K562 (cell line): Measurements from ENCODE around the gene KCNK3. TPM values are rescaled to one million over a fixed set of nuclear protein-coding genes. Genes with fewer than 3 reads are reported as not detected.

Source experiments
- C11orf30 ChIP-seq: fragments of 450-650 bp; IDR thresholded peaks from 2 replicates; pipeline ENCODE4 v1.6.1; 2016; ENCODE audit warnings: low read depth, mild to moderate bottlenecking
- CBFA2T3 ChIP-seq: fragments of 450-650 bp; IDR thresholded peaks from 2 replicates; pipeline ENCODE4 v1.6.1; 2017
- CHD1 ChIP-seq: fragments of 200-600 bp; sonication (generic); IDR thresholded peaks from one replicate; pipeline ENCODE4 v1.6.1; 2012; ENCODE audit warnings: mild to moderate bottlenecking, moderate library complexity, low read length, inconsistent platforms
- CTBP1 ChIP-seq: fragments of 450-650 bp; IDR thresholded peaks from 2 replicates; pipeline ENCODE4 v1.6.1; 2016; ENCODE audit warnings: borderline replicate concordance
- DMBX1 ChIP-seq: fragments of 250-450 bp; sonication (Bioruptor Pico); IDR thresholded peaks from 2 replicates; pipeline ENCODE4 v1.8.0; 2022; ENCODE audit warnings: inconsistent platforms, mild to moderate bottlenecking, moderate library complexity, borderline replicate concordance
- JUND ChIP-seq, 2 experiments: IDR thresholded peaks; 2 replicates in 1 of 2; 3 replicates in 1 of 2; pipeline ENCODE4 v1.6.1; 2011; ENCODE audit warnings: borderline replicate concordance in 2 of 2, low read depth in 2 of 2, low read length in 2 of 2, improper control_type of control experiment in 1 of 2, missing biosample characterization in 1 of 2, missing genetic modification characterization in 1 of 2, missing genetic modification reagents in 1 of 2
- LEF1 ChIP-seq: fragments of 450-650 bp; IDR thresholded peaks from 2 replicates; pipeline ENCODE4 v1.6.1; 2016; ENCODE audit warnings: mild to moderate bottlenecking
- MGA ChIP-seq: fragments of 450-650 bp; IDR thresholded peaks from 2 replicates; pipeline ENCODE4 v1.6.1; 2016; ENCODE audit warnings: mild to moderate bottlenecking, moderate library complexity
- MTA2 ChIP-seq: fragments of 450-650 bp; IDR thresholded peaks from 2 replicates; pipeline ENCODE4 v1.6.1; 2016; ENCODE audit warnings: low read depth
- RBM17 ChIP-seq: fragments of 200-400 bp; formaldehyde crosslinking; IDR thresholded peaks from 2 replicates; pipeline ENCODE4 v1.6.1; 2017; ENCODE audit warnings: low read depth, mild to moderate bottlenecking, low read length, borderline replicate concordance
- SMAD3 ChIP-seq: fragments of 450-650 bp; formaldehyde crosslinking; conservative IDR thresholded peaks from 2 replicates; pipeline ENCODE4 v1.4.0; 2020; ENCODE audit warnings: mild to moderate bottlenecking
- TCF7L2 ChIP-seq: fragments of 150-350 bp; IDR thresholded peaks from 2 replicates; pipeline ENCODE4 v1.6.1; 2016; ENCODE audit warnings: low read depth, mild to moderate bottlenecking, low read length, moderate library complexity
- polyA plus RNA-seq, 8 experiments: library from polyadenylated mRNA; depleted of rRNA in 4 of 8; stranded (reverse) in 5 of 8; unstranded in 3 of 8; fragments of >200 nt; fragmentation: Nextera tagmentation in 2 of 8; fragmentation: Illumina TruSeq in 1 of 8; extraction: Ambion mirVana in 2 of 8; extraction: Trizol in 1 of 8; gene quantifications; 2 replicates each; pipeline versions ENCODE4 v1.2.1 to v1.2.3, GENCODE V29; 2011 to 2014; ENCODE audit warnings: inconsistent platforms in 1 of 8, missing spikeins in 1 of 8
- total RNA-seq, 7 experiments: library from RNA; depleted of rRNA in 6 of 7; stranded (reverse); fragments of >200 nt in 6 of 7; fragmentation: Illumina TruSeq in 2 of 7; extraction: Trizol in 2 of 7; gene quantifications; 2 replicates each; pipeline versions ENCODE4 v1.2.1 to v1.2.3, GENCODE V29; 2011 to 2021; ENCODE audit warnings: low replicate concordance in 1 of 7

KCNK3 gene
- total and polyA plus RNA-seq, 9 of the 15 experiments (the other 6 are each of a cell fraction or from before 2014, with no cell fraction given): 0.01 to 0.20 (median 0.07) TPM; not detected in 5

- TF ChIP-seq JUND (IDR thresholded peaks at IDR 0.05; ENCODE audit: borderline replicate concordance, low read depth, low read length) (0 out of 2 replicates have a peak, but pooled peaks have one; percentile 5), JUND (tag; IDR thresholded peaks at IDR 0.05; ENCODE audit: borderline replicate concordance, low read depth, low read length) (no peak), CBFA2T3 (peak; percentile 37; the same call in 1 of the 2 replicates), RBM17 (no peak), LEF1 (no peak), TCF7L2 (no peak), MGA (peak; percentile 85), CHD1 (no peak), MTA2 (no peak), SMAD3 (CRISPR knock-in tag) (0 out of 2 replicates have a peak, but pooled peaks have one; percentile 30), DMBX1 (peak; percentile 65; the same call in 1 of the 2 replicates), C11orf30 (no peak), CTBP1 (peak; percentile 15; the same call in 1 of the 2 replicates)
Observed at GRCh38 chr2:26772064-26773001, 79.8 kb downstream of the KCNK3 start (continued).
